Activated CD8-positive, alpha-beta memory T cell treated with anti-CD3 and anti-CD28 coated beads for 1 hour (primary cell): ENCODE data around the gene VN1R5.
"Not testable (repeated sequence)": the region's sequence is repeated elsewhere in the genome, so short reads cannot be mapped to it uniquely, and the experiment has no call there.

Source experiments
- DNase-seq, 2 donors: peaks; one replicate each; pipeline ENCODE4 v3.0.0-alpha.2; 2020; ENCODE audit warnings: low read depth in 1 of 2; ENCODE audit errors: extremely low read depth in 1 of 2

VN1R5 gene

DNA sequence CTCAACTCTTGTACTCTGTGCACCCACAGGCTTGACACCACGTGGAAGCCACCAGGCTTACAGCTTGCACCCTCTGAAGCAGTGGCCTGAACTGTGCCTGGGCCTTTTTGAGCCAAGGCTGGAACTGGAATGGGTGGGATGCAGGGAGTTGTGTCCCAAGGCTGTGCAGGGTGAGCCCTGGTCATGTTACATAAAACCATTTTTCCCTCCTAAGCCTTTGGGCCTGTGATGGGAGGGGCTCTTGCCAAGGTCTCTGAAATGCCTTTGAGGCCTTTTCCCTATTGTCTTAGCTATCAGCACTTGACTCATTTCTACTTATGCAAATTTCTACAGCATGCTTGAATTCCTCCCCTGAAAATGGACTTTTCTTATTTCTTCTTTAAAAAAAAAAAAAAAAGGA, 14.1 kb downstream of the VN1R5 start:
- DNase-seq: no peak

- no peak for DNase-seq
Measured at GRCh38 chr1:247273013-247273412, 17.1 kb downstream of the VN1R5 start.

DNA sequence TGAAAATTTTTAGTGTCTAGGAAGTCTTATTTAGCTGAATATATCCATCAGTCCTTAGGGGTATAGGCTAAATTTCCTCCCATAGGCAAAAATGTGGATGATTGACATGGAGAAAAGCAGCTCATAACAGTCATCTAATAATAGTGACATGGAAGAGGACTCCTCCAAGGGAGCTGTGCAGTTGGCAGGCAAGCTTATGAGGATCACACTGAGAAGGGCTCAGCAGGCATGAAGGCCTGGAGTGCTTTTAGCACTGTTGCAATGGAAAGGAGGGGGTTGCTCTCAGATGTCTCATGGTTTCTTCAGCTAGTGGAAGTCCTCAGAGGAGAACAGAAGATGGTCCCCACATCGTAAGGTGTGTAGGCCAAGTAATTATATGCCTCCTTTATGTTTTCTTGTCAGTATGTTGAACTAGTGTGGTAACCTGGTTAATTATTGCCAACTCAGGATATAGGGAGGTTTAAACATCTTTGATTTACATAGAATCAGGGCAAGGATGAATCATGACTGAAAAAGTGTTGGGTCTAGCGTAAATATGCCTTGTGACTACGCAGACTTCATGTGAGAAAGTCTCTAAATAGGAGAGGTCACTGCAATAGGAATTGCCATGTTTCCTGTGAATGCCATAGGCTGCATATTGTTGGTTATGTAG, 18.9 kb downstream of the VN1R5 start:
- DNase-seq: no peak

GRCh38 chr1:247277191-247277590, 21.3 kb downstream of the VN1R5 start:
- DNase-seq: no peak

DNA sequence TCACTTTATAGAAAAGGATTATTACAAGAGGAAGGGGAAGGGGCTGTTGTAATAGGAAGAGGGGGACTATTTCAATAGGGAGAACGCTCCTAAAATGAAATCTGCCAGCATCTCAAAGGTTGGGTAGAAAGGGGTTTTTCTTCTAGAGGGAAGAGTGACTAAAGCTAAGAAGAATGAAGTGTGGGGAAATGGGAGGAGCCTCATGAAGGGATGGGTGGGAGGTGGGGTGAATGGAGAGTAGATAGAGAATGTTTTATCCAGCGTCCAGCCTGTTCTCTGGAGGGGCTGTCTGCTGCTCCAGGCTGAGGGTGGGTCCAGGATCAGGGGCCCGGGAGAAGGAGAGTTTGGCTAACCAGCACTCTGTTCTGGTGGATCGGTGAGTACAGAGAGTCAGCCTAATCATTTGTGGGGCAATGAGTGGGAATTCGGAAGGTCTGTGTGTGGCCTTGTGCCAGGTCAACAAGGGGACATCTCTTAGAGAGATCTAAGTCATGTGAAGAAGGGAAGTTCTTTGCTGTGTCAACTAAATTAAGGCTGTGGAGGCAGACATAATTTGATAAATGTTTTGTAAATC, 25.2 kb downstream of the VN1R5 start:
- no peak for DNase-seq

GRCh38 chr1:247286134-247286670, 30.3 kb downstream of the VN1R5 start:
- DNase-seq: no peak

DNA sequence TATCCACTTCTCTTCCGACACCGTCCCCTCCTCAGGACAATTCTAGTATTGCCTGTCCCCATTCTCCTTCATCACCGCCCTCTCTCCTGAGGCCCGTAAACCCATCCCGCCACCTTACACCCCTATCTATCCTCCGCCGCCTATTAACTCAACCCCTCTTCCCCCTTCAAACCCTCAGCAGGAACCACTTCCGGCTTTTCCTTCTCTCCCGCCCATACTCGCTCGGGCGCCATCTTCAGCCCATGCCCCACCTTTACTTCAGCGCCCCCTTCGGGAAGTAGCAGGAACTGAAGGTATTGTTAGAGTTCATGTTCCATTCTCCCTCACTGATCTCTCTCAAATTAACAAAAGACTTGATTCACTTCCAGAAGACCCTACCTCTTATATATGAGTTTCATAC, 31.6 kb downstream of the VN1R5 start:
- DNase-seq: no peak

DNA sequence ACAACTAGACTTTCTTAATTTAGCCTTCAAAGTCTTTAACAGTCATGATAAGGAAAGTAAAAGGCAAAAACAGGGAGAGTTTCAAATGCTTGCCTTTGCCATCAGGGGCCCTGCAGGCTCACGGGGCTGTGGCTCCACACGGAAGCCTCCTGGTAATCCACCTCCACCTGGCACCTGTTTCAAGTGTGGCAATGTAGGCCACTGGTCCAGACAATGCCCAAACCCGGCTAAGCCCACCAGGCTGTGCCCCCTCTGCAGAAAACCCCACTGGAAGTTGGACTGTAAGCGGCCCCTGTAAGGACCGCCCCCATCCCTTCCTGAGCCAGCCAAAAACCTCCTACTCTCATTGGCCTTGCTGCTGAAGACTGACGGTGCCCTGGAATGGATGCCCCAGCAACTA, 32.5 kb downstream of the VN1R5 start:
- DNase-seq: no peak

- DNase-seq: not testable (repeated sequence)
Measured at GRCh38 chr1:247289274-247289892, 33.5 kb downstream of the VN1R5 start.

GRCh38 chr1:247290576-247290975, 34.7 kb downstream of the VN1R5 start:
- DNase-seq: no peak

- no peak for DNase-seq
Measured at GRCh38 chr1:247291161-247291560, 35.3 kb downstream of the VN1R5 start.

DNA sequence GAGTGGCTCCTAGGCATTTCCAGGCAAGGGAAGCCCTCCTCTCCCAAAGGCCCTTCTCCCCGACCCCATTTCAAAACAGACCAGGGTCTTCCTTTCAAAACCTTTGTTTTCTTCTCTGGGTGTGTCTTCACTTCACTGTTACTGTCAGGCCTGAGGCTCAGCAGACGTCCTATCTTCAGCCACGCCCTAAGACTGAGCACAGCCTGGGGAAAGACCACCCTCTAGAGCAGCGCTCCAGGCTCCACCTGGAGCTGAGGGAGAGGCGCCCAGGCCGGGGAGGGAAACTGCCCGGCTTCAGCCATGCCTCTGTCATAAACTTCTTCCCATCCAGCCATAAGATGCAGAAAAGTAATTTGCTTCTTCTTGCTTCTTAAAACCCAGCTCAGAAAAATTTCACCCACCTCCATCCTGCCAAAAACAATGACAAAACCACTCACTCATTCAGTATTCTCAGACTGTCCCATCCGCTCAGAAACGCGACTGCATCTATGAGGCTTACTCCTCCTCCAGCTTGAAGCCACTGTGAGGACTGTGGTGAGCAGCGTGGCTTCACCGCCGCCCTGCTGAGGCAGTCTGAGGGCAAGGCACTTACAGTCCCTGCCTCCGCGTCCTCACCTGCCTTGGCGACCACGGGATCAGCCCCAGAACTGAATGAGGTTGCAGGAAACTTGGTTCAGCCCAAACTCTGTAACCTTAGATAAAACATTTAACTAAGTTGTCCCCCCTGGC, 36.1 kb downstream of the VN1R5 start:
- no peak for DNase-seq

GRCh38 chr1:247293047-247293446, 37.2 kb downstream of the VN1R5 start:
- DNase-seq: no peak

- DNase-seq: no peak
Measured at GRCh38 chr1:247294282-247294681, 38.4 kb downstream of the VN1R5 start.

- no peak for DNase-seq
Measured at GRCh38 chr1:247295274-247295684, 39.4 kb downstream of the VN1R5 start.

- DNase-seq: no peak
Measured at GRCh38 chr1:247295746-247296145, 39.9 kb downstream of the VN1R5 start.

- no peak for DNase-seq
Measured at GRCh38 chr1:247296599-247297180, 40.8 kb downstream of the VN1R5 start.

- no peak for DNase-seq
Measured at GRCh38 chr1:247297263-247298123, 41.6 kb downstream of the VN1R5 start.

GRCh38 chr1:247298124-247298481, 42.2 kb downstream of the VN1R5 start:
- DNase-seq: no peak

- no peak for DNase-seq
Measured at GRCh38 chr1:247298701-247299100, 42.8 kb downstream of the VN1R5 start.
